Stimulated activated CD4-positive, alpha-beta T cell treated with anti-CD3 and anti-CD28 coated beads, Interleukin-4, amount 100 ng/mL, for 1 hour (primary cell): ENCODE data around the gene NCF2.

ENCODE experiments used
- DNase-seq: peaks from one replicate; pipeline ENCODE4 v3.0.0-alpha.2; 2020

The NCF2 gene

GRCh38 chr1:183582021-183582713, 8.1 kb downstream of the NCF2 start:
- DNase-seq, result no peak

GRCh38 chr1:183580281-183580682, 10.0 kb downstream of the NCF2 start:
- no peak for DNase-seq

- DNase-seq, result no peak
These were observed 11.4 kb downstream of the NCF2 start for GRCh38 chr1:183578856-183579255.

GRCh38 chr1:183577897-183578465, 12.3 kb downstream of the NCF2 start:
- DNase-seq, result no peak

GRCh38 chr1:183576537-183576936, 13.7 kb downstream of the NCF2 start:
- no peak for DNase-seq

- no peak for DNase-seq
These were observed 14.7 kb downstream of the NCF2 start for GRCh38 chr1:183575606-183576005.

GRCh38 chr1:183572721-183573120, 17.5 kb downstream of the NCF2 start:
- DNase-seq, result no peak

GRCh38 chr1:183571678-183572268, 18.5 kb downstream of the NCF2 start:
- no peak for DNase-seq

- no peak for DNase-seq
These were observed 19.8 kb downstream of the NCF2 start for GRCh38 chr1:183570451-183570850.

GRCh38 chr1:183569801-183570200, 20.5 kb downstream of the NCF2 start:
- no peak for DNase-seq

- no peak for DNase-seq
These were observed 21.1 kb downstream of the NCF2 start for GRCh38 chr1:183569141-183569540.

GRCh38 chr1:183568176-183569021, 21.9 kb downstream of the NCF2 start:
- no peak for DNase-seq

GRCh38 chr1:183567584-183567983, 22.7 kb downstream of the NCF2 start:
- peak; percentile 7 for DNase-seq

GRCh38 chr1:183566026-183566425, 24.2 kb downstream of the NCF2 start:
- DNase-seq, result no peak

- no peak for DNase-seq
These were observed 25.0 kb downstream of the NCF2 start for GRCh38 chr1:183565261-183565660.

GRCh38 chr1:183562701-183563100, 27.6 kb downstream of the NCF2 start:
- no peak for DNase-seq

- no peak for DNase-seq
These were observed 31.2 kb downstream of the NCF2 start for GRCh38 chr1:183559061-183559460.

GRCh38 chr1:183554577-183554976, 35.7 kb downstream of the NCF2 start:
- DNase-seq, result no peak

- DNase-seq, result no peak
These were observed 36.5 kb downstream of the NCF2 start for GRCh38 chr1:183553764-183554163.

- no peak for DNase-seq
These were observed 36.9 kb downstream of the NCF2 start for GRCh38 chr1:183553331-183553730.

GRCh38 chr1:183552891-183553290, 37.4 kb downstream of the NCF2 start:
- no peak for DNase-seq

GRCh38 chr1:183552441-183552840, 37.8 kb downstream of the NCF2 start:
- no peak for DNase-seq

GRCh38 chr1:183551924-183552323, 38.3 kb downstream of the NCF2 start:
- no peak for DNase-seq

- DNase-seq, result no peak
These were observed 39.3 kb downstream of the NCF2 start for GRCh38 chr1:183550915-183551314.
